HCT116 (cell line): Measurements from ENCODE around the gene MISP. TPM values are rescaled to one million over a fixed set of nuclear protein-coding genes. Genes with fewer than 3 reads are reported as not detected.
A peak's percentile ranks its signal among the peaks of the same experiment; 100 is the strongest.

Source experiments
- ATAC-seq: fragments of 200-7000 bp; cut with Tn5 transposase; 2 replicates; pipeline ENCODE4 v1.9.1; 2020; ENCODE audit warnings: mild to moderate bottlenecking, moderate library complexity
- BruUV-seq: library from RNA; stranded (reverse); fragments of 400-500 nt; replicated peaks from 2 replicates; lab custom pipeline; 2021; lab: Mats Ljungman, UMichigan
- CTCF ChIA-PET: fragments of 300-600 bp; sonication (Branson Sonifier 250); formaldehyde crosslinking; loops from one replicate; lab custom pipeline; 2021; ENCODE audit warnings: antibody characterized with exemption; lab: Charles Lee
- POLR2A ChIA-PET: fragments of 300-600, 350-600 bp; sonication (Branson Sonifier 250); formaldehyde crosslinking; loops from one replicate; lab custom pipeline; 2021; ENCODE audit warnings: antibody characterized with exemption; lab: Charles Lee
- RAD21 ChIA-PET, 2 experiments: fragments of 300-600 bp; sonication (Branson Sonifier 250); formaldehyde crosslinking; loops; one replicate each; lab custom pipeline; 2023; ENCODE audit warnings: low total read pairs in 2 of 2; ENCODE audit not compliant: uncharacterized antibody in 2 of 2, unreplicated experiment in 2 of 2, low non-redundant PET in 1 of 2; lab: Charles Lee
- DNase-seq: peaks from one replicate; pipeline ENCODE4 v3.0.0-alpha.2; 2010; ENCODE audit warnings: low read depth, low spot score
- H2AFZ ChIP-seq: fragments of 200-600 bp; shearing (Covaris generic), sonication (generic); 2 replicates; pipeline ENCODE4 v1.6.1; 2017; ENCODE audit warnings: low read depth, mixed run types, mixed read lengths, antibody characterized with exemption, low read length; ENCODE audit not compliant: poor library complexity, severe bottlenecking
- H3K27ac ChIP-seq: 2 replicates; pipeline ENCODE4 v1.5.1; 2012; ENCODE audit warnings: low read depth, low read length
- H3K27me3 ChIP-seq: fragments of 200-600 bp; sonication (generic); 2 replicates; pipeline ENCODE4 v1.6.1; 2016; ENCODE audit warnings: mixed run types, low read length, mixed read lengths; ENCODE audit not compliant: insufficient read depth
- H3K36me3 ChIP-seq, 2 experiments: fragments of 200-500 bp in 1 of 2; fragments of 200-600 bp in 1 of 2; sonication (Bioruptor generic) in 1 of 2; sonication (generic) in 1 of 2; 2 replicates each; pipeline versions ENCODE4 v1.5.1 to v1.6.1; 2014 to 2016; ENCODE audit warnings: low read length in 2 of 2, inconsistent platforms in 1 of 2, mixed read lengths in 1 of 2, mixed run types in 1 of 2; ENCODE audit not compliant: insufficient read depth in 2 of 2, control insufficient read depth in 1 of 2
- H3K4me1 ChIP-seq, 2 experiments: fragments of 200-600 bp in 1 of 2; sonication (generic) in 1 of 2; 2 replicates each; pipeline versions ENCODE4 v1.5.1 to v1.6.1; 2012 to 2017; ENCODE audit warnings: low read length in 2 of 2, inconsistent platforms in 1 of 2, mild to moderate bottlenecking in 1 of 2, mixed read lengths in 1 of 2, mixed run types in 1 of 2, moderate library complexity in 1 of 2; ENCODE audit not compliant: insufficient read depth in 2 of 2, control insufficient read depth in 1 of 2
- H3K4me2 ChIP-seq: fragments of 200-600 bp; sonication (generic); 2 replicates; pipeline ENCODE4 v1.6.1; 2017; ENCODE audit warnings: mixed run types, low read length, mixed read lengths
- H3K4me3 ChIP-seq, 2 experiments: fragments of 200-600 bp in 1 of 2; sonication (generic) in 1 of 2; replicated peaks in 1 of 2; 2 replicates each; pipeline ENCODE4 v1.5.1; 2011 to 2016; ENCODE audit warnings: low read length in 2 of 2, control low read depth in 1 of 2, low read depth in 1 of 2, mild to moderate bottlenecking in 1 of 2, mixed read lengths in 1 of 2, mixed run types in 1 of 2
- H3K79me2 ChIP-seq: fragments of 200-600 bp; sonication (generic); 2 replicates; pipeline ENCODE4 v1.6.1; 2017; ENCODE audit warnings: mild to moderate bottlenecking, mixed run types, low read length, moderate library complexity, mixed read lengths; ENCODE audit not compliant: insufficient read depth
- H3K9ac ChIP-seq: fragments of 200-600 bp; sonication (generic); 2 replicates; pipeline ENCODE4 v1.6.1; 2016; ENCODE audit warnings: low read length, mixed read lengths
- H3K9me2 ChIP-seq: fragments of 200-600 bp; sonication (generic), shearing (Covaris generic); 2 replicates; pipeline ENCODE4 v1.6.1; 2017; ENCODE audit warnings: mixed run types, mild to moderate bottlenecking, moderate library complexity; ENCODE audit not compliant: insufficient read depth
- H3K9me3 ChIP-seq, 2 experiments: fragments of 200-500 bp in 1 of 2; fragments of 200-600 bp in 1 of 2; sonication (Bioruptor generic) in 1 of 2; sonication (generic) in 1 of 2; 2 replicates each; pipeline ENCODE4 v1.6.1; 2014 to 2017; ENCODE audit warnings: low read length in 2 of 2, mixed read lengths in 2 of 2, inconsistent platforms in 1 of 2, low read depth in 1 of 2, mild to moderate bottlenecking in 1 of 2, mixed run types in 1 of 2, moderate library complexity in 1 of 2; ENCODE audit not compliant: control insufficient read depth in 1 of 2, insufficient read depth in 1 of 2
- H4K20me1 ChIP-seq: fragments of 200-600 bp; sonication (generic), shearing (Covaris generic); 2 replicates; pipeline ENCODE4 v1.6.1; 2017; ENCODE audit warnings: mixed run types, mild to moderate bottlenecking, moderate library complexity; ENCODE audit not compliant: insufficient read depth
- CEBPB ChIP-seq: IDR thresholded peaks from 2 replicates; pipeline ENCODE4 v1.6.1; 2012; ENCODE audit warnings: low read depth
- CTCF ChIP-seq, 3 experiments: fragments of 200-600 bp in 1 of 3; sonication (generic) in 1 of 3; IDR thresholded peaks in 2 of 3; conservative IDR thresholded peaks in 1 of 3; 2 replicates each; pipeline ENCODE4 v1.5.1; 2012 to 2017; ENCODE audit warnings: low read depth in 2 of 3, low read length in 2 of 3, antibody characterized with exemption in 1 of 3, borderline replicate concordance in 1 of 3, control low read depth in 1 of 3, mild to moderate bottlenecking in 1 of 3, mixed read lengths in 1 of 3, mixed run types in 1 of 3, moderate library complexity in 1 of 3; ENCODE audit not compliant: insufficient read depth in 1 of 3
- EGR1 ChIP-seq: IDR thresholded peaks from 2 replicates; pipeline ENCODE4 v1.6.1; 2012; ENCODE audit warnings: low read depth
- ELF1 ChIP-seq: IDR thresholded peaks from 2 replicates; pipeline ENCODE4 v1.6.1; 2012; ENCODE audit warnings: low read depth, borderline replicate concordance
- EZH2 ChIP-seq: fragments of 200-600 bp; sonication (generic); IDR thresholded peaks from 2 replicates; pipeline ENCODE4 v1.6.1; 2017; ENCODE audit warnings: antibody characterized with exemption, mixed run types
- EZH2phosphoT487 ChIP-seq: fragments of 200-600 bp; IDR thresholded peaks from 2 replicates; pipeline ENCODE4 v1.6.1; 2018; ENCODE audit warnings: antibody characterized with exemption, borderline replicate concordance
- FOSL1 ChIP-seq: IDR thresholded peaks from 2 replicates; pipeline ENCODE4 v1.6.1; 2012; ENCODE audit warnings: low read depth
- JUND ChIP-seq: IDR thresholded peaks from 2 replicates; pipeline ENCODE4 v1.6.1; 2012
- MAX ChIP-seq: IDR thresholded peaks from 2 replicates; pipeline ENCODE4 v1.6.1; 2012
- POLR2A ChIP-seq: IDR thresholded peaks from 2 replicates; pipeline ENCODE4 v1.7.0; 2011; ENCODE audit warnings: borderline replicate concordance; ENCODE audit not compliant: insufficient read depth, insufficient read length; ENCODE audit errors: extremely low read depth
- POLR2AphosphoS5 ChIP-seq: IDR thresholded peaks from 2 replicates; pipeline ENCODE4 v1.6.1; 2011; ENCODE audit warnings: mild to moderate bottlenecking, low read depth, low read length, moderate library complexity
- REST ChIP-seq: IDR thresholded peaks from 2 replicates; pipeline ENCODE4 v1.6.1; 2012; ENCODE audit warnings: low read depth
- SIN3A ChIP-seq: IDR thresholded peaks from 2 replicates; pipeline ENCODE4 v1.6.1; 2012; ENCODE audit warnings: low read depth
- SP1 ChIP-seq: IDR thresholded peaks from 2 replicates; pipeline ENCODE4 v1.6.1; 2012; ENCODE audit warnings: low read depth
- SRF ChIP-seq: IDR thresholded peaks from 2 replicates; pipeline ENCODE4 v1.6.1; 2012; ENCODE audit warnings: low read depth
- YY1 ChIP-seq: IDR thresholded peaks from 2 replicates; pipeline ENCODE4 v1.6.1; 2011; ENCODE audit warnings: low read length, low read depth, moderate library complexity, mild to moderate bottlenecking; ENCODE audit not compliant: insufficient replicate concordance; ENCODE audit errors: extremely low read depth
- ZBTB33 ChIP-seq: IDR thresholded peaks from 2 replicates; pipeline ENCODE4 v1.6.1; 2011; ENCODE audit warnings: mild to moderate bottlenecking, low read length, moderate library complexity; ENCODE audit not compliant: insufficient replicate concordance; ENCODE audit errors: extremely low read depth
- ZFX ChIP-seq: fragments of 450-650 bp; IDR thresholded peaks from 2 replicates; pipeline ENCODE4 v1.6.1; 2017
- intact Hi-C: fragments of 100-400 bp; cut with micrococcal nuclease; formaldehyde crosslinking; loops from 2 replicates; pipeline ENCODE4 v1.10.0; 2022
- total RNA-seq: library from RNA; stranded (reverse); gene quantifications from one replicate; pipeline ENCODE4 v1.2.1, GENCODE V29; 2021; ENCODE audit not compliant: unreplicated experiment
- TF ChIP-seq, protein P1 (sequence below): IDR thresholded peaks from 2 replicates; pipeline ENCODE4 v1.6.1; 2012

The MISP gene
- total RNA-seq, 1 experiment from 2014 or later: 38.2 TPM

DNA sequence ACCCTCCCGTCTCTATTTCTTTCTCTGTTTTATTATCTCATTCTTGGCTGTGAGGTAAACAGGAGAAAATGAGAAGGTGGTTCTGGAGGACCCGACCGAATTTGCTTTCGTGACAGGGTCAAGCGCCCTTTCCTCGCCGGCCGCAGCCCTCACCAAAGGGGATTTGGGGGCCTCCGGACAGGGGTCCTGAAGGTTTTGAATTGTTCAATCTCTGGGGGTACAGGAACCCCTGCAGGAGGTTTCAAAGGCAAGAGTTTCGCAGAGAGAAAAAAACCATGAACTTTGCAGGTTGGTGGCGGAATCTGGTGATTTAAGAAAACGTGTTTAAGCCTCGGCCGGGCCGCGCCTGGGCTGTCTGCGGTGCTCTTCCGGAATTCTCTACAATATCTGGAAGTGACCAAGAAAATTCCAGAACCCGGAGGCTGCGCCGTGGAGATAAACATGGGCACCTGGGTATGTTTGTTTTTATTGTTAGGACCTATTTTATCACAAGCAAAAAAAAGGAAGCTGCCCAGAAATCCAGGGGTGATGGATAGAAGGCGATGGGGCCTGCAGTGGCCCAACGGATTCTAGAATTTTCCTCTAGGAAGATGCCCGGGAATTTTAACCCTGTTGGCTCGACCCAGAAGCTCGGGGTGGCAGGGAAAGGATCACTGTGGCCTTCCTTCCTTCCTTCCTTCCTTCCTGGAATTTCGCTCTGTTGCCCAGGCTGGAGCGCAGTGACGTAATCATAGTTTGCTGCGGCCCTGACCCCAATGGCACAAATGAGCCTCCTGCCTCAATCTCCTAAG lies 32.2 kb downstream of the MISP start:
- Histone ChIP-seq H4K20me1 (no peaks in the 10 kb centered on the region), H3K9ac (peak overlapping the region; percentile 55), H3K79me2 (no peaks in the 10 kb centered on the region), H3K4me3 (peak overlapping the region; percentile 27 to 49), H3K36me3 (no peaks in the 10 kb centered on the region), H3K4me2 (peak overlapping the region; percentile 93), H2AFZ (peak overlapping the region; percentile 95), H3K27me3 (no peaks in the 10 kb centered on the region), H3K27ac (peak overlapping the region; percentile 65), H3K9me3 (no peaks in the 10 kb centered on the region), H3K9me2 (no peaks in the 10 kb centered on the region), H3K4me1 (peaks cover 30 to 38% of the 10 kb centered on the region in 2 experiments)
- DNase-seq (no peak), ATAC-seq (no peak)
- intact Hi-C loops: no loop called here
- TF ChIP-seq SRF: no peak
- TF ChIP-seq ELF1: no peak
- no peak for TF ChIP-seq EZH2phosphoT487
- TF ChIP-seq SP1: no peak
- no peak for TF ChIP-seq EZH2
- TF ChIP-seq MAX: no peak
- no peak for TF ChIP-seq CEBPB
- no peak for TF ChIP-seq ZFX
- TF ChIP-seq POLR2AphosphoS5: no peak
- no peak for TF ChIP-seq CTCF (IDR thresholded peaks at IDR 0.05 in 2 of 3, conservative IDR thresholded peaks at IDR 0.05 in 1 of 3; ENCODE audit: borderline replicate concordance in 1 of 3, insufficient read depth in 1 of 3, low read depth in 2 of 3, low read length in 2 of 3)
- no peak for TF ChIP-seq REST
- no peak for TF ChIP-seq POLR2A
- no peak for TF ChIP-seq ZBTB33
- no peak for TF ChIP-seq SIN3A
- no peak for TF ChIP-seq EGR1
- TF ChIP-seq, protein P1, sequence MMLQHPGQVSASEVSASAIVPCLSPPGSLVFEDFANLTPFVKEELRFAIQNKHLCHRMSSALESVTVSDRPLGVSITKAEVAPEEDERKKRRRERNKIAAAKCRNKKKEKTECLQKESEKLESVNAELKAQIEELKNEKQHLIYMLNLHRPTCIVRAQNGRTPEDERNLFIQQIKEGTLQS: no peak
- no peak for TF ChIP-seq FOSL1
- TF ChIP-seq YY1: no peak
- TF ChIP-seq JUND: no peak
- POLR2A ChIA-PET: no interaction called here
- CTCF ChIA-PET: no interaction called here
- no TSS peak for BruUV-seq
- RAD21 ChIA-PET: no interaction called here
